PFSK-1 (cell line): Measurements from ENCODE around the gene SGIP1.

Experiments
- POLR2AphosphoS5 ChIP-seq: IDR thresholded peaks from 2 replicates; pipeline ENCODE4 v1.6.1; 2012; ENCODE audit warnings: low read depth, mild to moderate bottlenecking, control low read depth, low read length, moderate library complexity
- SIN3A ChIP-seq: IDR thresholded peaks from 2 replicates; pipeline ENCODE4 v1.6.1; 2012; ENCODE audit warnings: mild to moderate bottlenecking, low read length, moderate library complexity, borderline replicate concordance; ENCODE audit not compliant: insufficient read depth
- TF ChIP-seq, protein P1 (sequence below), 2 experiments: IDR thresholded peaks; 2 replicates each; pipeline versions ENCODE4 v1.6.1 to v1.8.0; 2011 to 2012; ENCODE audit warnings: low read depth in 2 of 2, low read length in 2 of 2, control low read depth in 1 of 2, inconsistent platforms in 1 of 2, mild to moderate bottlenecking in 1 of 2, moderate library complexity in 1 of 2; ENCODE audit not compliant: insufficient read depth in 1 of 2

- TF ChIP-seq, protein P1, sequence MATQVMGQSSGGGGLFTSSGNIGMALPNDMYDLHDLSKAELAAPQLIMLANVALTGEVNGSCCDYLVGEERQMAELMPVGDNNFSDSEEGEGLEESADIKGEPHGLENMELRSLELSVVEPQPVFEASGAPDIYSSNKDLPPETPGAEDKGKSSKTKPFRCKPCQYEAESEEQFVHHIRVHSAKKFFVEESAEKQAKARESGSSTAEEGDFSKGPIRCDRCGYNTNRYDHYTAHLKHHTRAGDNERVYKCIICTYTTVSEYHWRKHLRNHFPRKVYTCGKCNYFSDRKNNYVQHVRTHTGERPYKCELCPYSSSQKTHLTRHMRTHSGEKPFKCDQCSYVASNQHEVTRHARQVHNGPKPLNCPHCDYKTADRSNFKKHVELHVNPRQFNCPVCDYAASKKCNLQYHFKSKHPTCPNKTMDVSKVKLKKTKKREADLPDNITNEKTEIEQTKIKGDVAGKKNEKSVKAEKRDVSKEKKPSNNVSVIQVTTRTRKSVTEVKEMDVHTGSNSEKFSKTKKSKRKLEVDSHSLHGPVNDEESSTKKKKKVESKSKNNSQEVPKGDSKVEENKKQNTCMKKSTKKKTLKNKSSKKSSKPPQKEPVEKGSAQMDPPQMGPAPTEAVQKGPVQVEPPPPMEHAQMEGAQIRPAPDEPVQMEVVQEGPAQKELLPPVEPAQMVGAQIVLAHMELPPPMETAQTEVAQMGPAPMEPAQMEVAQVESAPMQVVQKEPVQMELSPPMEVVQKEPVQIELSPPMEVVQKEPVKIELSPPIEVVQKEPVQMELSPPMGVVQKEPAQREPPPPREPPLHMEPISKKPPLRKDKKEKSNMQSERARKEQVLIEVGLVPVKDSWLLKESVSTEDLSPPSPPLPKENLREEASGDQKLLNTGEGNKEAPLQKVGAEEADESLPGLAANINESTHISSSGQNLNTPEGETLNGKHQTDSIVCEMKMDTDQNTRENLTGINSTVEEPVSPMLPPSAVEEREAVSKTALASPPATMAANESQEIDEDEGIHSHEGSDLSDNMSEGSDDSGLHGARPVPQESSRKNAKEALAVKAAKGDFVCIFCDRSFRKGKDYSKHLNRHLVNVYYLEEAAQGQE (IDR thresholded peaks at IDR 0.05; ENCODE audit: insufficient read depth in 1 of 2, low read depth in 2 of 2, low read length in 2 of 2), result no peak
- TF ChIP-seq POLR2AphosphoS5, result no peak
- TF ChIP-seq SIN3A, result no peak
These were observed 44.9 kb downstream of the SGIP1 start for GRCh38 chr1:66578841-66579240.
